Sciatic nerve (tissue), 2 donors: ENCODE measurements around the gene OXGR1. TPM values are rescaled to one million over a fixed set of nuclear protein-coding genes. Genes with fewer than 3 reads are reported as not detected.
"Not testable (repeated sequence)": the region's sequence is repeated elsewhere in the genome, so short reads cannot be mapped to it uniquely, and the experiment has no call there.

Experiments used
- ATAC-seq: fragments of 200-7000 bp; cut with Tn5 transposase; one replicate; pipeline ENCODE4 v1.9.1; 2020; ENCODE audit warnings: mild to moderate bottlenecking, moderate library complexity
- DNase-seq: peaks from one replicate; pipeline ENCODE4 v3.0.0-alpha.2; 2020; ENCODE audit warnings: low spot score
- intact Hi-C: fragments of 100-400 bp; cut with DNase I; formaldehyde crosslinking; loops from one replicate; pipeline ENCODE4 v1.14.2; 2022
- total RNA-seq: library from RNA; stranded (reverse); fragmentation: NEBNext Ultra II Directional; extraction: Animal tissue kit (Norgen Biotek cat#: 25700); gene quantifications from one replicate; pipeline ENCODE4 v1.2.1, GENCODE V29; 2021
- donor health status: DM: no; HTN: no; CAD: no.
- donor health status: DM: no; HTN: no; CAD: no.

The OXGR1 gene
- total RNA-seq, 1 donor from 2014 or later = 0.27 TPM

GRCh38 chr13:96979861-96980260, 14.4 kb downstream of the OXGR1 start:
- ATAC-seq, DNase-seq, intact Hi-C loops: not testable (repeated sequence)

GRCh38 chr13:96968027-96968426, 26.2 kb downstream of the OXGR1 start:
- ATAC-seq (no peak), DNase-seq (no peak)
- intact Hi-C loops = no loop called here

DNA sequence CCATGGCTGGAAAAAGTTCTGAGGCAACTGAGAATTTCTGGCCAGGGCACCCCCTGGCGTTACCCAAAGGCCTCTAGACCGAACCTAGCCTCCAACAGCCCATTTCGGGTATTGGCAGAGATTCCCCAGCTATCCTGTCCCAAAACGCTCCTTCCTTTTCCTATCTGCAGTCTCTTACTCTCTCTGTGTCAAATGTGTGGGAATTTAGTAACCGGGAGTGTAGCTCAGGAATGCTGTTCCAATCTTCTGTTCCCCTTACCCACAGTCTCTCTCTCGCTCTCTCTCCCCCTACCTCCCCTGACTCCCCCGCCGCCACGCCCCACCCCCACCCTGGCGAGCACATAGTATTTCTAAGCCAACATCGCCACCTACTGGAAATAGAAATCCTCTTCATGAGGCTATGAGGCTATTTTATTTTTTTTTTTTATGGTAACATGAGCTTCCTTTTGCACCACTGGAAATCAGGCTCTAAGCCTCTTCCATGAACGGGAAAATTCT, 27.0 kb downstream of the OXGR1 start:
- ATAC-seq = no peak
- intact Hi-C loops = no loop called here
- DNase-seq = no peak

DNA sequence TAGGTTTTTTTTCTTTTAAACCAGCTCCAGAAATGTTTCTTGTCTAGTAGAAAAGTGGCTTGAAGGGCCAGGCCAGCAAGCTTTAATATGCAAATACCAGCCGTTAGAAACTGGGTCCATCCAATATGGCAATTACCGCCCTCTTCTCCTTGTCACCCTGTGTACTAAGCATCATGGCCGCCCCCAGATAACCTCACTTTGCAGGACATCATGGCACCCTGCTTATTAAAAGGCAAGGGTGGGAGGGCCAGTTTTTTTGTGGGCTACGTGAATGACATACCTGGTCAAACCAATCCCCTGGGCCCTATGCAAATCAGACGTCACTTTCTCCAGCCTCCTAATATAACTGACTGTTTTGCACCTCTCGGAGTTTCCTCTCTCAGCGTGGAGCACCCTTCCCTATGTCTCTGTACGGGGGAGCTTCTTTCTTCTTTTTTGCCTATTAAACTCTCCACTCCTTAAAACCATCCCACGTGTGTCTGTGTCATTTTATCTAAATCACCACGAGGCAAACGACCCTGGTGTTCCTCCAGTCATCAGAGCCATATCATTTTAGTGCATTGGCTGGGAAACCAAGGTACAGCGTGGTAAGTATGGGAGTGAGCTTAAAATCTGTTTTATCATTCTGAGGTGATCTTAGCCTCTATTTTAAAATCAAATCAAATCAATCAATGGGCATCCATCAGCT, 27.7 kb downstream of the OXGR1 start:
- intact Hi-C loops = no loop called here
- no peak for DNase-seq
- no peak for ATAC-seq

DNA sequence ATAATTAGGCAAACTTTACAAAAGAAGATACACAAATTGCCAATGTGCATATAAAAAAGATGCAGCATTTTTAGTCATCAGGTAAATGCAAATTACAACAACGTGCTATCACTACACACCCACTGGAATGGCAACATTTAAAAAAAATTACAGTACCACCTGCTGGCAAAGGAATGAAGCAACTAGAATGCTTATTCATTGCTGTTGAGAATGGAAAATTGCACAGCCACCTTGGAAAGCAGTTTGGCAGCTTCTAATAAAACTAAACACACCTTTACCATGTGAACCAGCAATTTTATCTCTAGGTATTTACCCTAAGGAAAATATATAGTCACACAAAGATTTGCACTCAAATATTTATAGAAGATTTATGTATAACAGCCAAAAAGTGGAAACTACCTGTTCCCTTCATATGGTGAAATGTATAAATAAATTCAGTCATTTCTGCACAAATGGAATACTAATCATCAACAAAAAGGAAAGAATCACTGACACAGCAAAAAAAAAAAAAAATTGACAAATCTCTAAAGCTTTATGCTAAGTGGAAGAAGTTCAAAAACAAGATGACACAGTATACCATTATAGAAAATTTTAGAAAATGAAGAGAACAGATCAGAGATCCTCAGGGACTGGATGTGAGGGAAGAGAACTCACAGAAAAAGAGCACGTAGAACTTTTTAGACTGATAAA, 30.3 kb downstream of the OXGR1 start:
- intact Hi-C loops = no loop called here
- DNase-seq (no peak), ATAC-seq (no peak)

GRCh38 chr13:96960379-96960778, 33.9 kb downstream of the OXGR1 start:
- ATAC-seq = no peak
- no peak for DNase-seq
- intact Hi-C loops = no loop called here

DNA sequence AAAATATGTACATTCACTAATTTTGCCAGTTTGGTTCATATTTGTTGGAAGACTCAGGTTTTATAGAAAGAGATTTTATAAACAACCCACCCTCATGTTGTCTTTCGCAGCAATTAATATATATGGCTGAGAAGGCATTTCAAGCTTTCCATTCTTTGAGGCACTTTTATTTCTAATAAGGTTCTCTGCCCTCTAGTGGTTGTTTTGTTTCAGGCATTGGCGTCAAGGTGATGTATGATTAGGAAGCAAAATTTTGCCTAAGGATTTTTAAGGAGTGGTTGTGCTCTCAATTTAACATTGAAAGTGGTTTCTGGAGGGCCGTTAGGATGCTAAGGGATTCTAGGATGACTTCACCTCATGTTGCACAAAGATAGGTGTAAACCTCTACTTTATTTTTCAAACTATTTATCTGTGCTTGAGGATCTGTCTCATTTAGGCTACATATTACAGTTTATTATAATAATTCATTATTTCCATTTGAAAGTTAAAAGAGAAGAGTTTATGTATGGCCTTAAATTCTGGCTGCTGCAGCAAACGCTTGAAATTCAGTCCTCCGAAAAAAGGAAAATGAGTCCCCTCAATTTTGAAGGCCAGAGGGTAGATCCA, 35.9 kb downstream of the OXGR1 start:
- no peak for DNase-seq
- intact Hi-C loops = no loop called here
- no peak for ATAC-seq

GRCh38 chr13:96952595-96952994, 41.7 kb downstream of the OXGR1 start:
- ATAC-seq (no peak), DNase-seq (no peak)
- intact Hi-C loops = no loop called here

DNA sequence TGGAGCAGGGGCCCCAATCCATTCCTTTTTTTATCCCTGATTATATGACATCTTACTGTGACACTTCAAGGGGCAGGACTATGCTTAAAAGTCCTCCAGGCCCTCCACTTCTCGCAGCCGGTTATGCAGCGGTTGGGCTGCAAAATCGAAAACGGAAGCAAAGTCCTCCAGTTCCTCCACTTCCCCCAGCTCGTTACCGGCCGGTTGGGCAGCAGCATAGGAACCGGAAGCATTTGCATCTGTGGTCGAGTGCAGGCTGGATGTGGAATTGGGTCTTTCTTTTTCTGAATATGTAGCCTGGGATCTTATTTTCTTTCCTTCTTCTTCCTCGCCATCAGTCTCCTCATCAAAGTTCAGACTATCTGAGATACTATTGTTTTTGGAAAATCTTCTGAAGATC, 46.1 kb downstream of the OXGR1 start:
- intact Hi-C loops = no loop called here
- ATAC-seq = no peak

DNA sequence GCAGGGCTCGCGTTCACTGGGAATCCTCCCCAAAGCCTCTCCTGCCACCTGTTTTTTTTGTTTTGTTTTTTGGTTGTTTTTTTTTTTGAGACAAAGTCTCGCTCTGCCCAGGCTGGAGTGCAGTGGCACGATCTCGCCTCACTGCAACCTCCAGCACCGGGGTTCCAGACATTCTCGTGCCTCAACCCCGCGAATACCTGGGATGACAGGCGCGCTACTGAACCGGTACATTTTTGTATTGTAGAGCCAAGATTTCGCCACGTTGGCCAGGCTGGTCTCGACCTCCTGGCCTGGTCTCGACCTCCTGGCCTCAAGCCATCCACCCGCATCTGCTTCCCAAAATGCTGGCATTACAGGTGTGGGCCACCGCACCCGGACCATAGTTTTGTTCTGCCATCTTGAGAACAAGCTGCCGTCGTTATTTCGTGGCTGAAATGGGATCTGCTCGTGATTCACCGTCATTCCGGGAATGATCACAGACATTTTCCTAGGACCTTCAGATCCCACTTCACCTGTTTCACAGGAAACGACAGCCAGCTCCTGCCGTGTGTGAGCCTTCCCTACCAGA, 46.8 kb downstream of the OXGR1 start:
- DNase-seq = no peak
- ATAC-seq = no peak
- intact Hi-C loops = no loop called here

More for the DNA sequence above, 46.1 kb downstream of the OXGR1 start:
- DNase-seq = no peak

- ATAC-seq = no peak
- no peak for DNase-seq
- intact Hi-C loops = no loop called here
Observed at GRCh38 chr13:96946709-96947311, 47.5 kb downstream of the OXGR1 start.

- intact Hi-C loops = no loop called here
- ATAC-seq = no peak
- DNase-seq = no peak
Observed at GRCh38 chr13:96940961-96941360, 53.3 kb downstream of the OXGR1 start.

DNA sequence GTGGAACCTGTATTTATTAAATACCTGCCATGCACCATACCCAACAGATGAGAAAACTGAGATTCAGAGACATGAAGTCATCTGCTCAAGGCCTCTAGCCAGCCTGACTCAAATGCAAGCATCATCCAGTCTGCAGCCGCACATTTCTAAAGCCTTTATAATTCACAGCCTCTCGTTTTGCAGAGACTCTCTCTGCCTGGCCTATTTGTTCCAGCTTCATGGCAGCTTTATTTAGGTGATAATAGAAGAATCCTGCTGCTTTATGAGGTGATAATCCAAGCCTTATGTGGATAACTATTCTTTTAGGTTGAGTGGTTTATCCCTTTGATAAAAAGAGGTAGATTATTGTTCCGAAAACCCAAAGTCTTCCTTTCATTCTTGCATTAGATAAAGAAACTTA, 58.4 kb downstream of the OXGR1 start:
- intact Hi-C loops = no loop called here
- DNase-seq (no peak), ATAC-seq (no peak)

Other genes with a start within 250 kb of the OXGR1 start
- 102 TPM for gene MBNL2, start 227.9 kb upstream of the OXGR1 start, total RNA-seq